SK-N-SH (cell line): Measurements from ENCODE around the gene GBX1. TPM values are rescaled to one million over a fixed set of nuclear protein-coding genes. Genes with fewer than 3 reads are reported as not detected.

Experiments
- CTCF ChIA-PET: fragments of 300-600, 350-600 bp; formaldehyde crosslinking; extraction: SDS; loops from one replicate; lab custom pipeline; 2021; lab: Yijun Ruan, JAX
- POLR2A ChIA-PET: fragments of 350-600 bp; sonication (Branson Sonifier 250); formaldehyde crosslinking; extraction: SDS; loops from one replicate; lab custom pipeline; 2020; ENCODE audit warnings: antibody characterized with exemption, inconsistent platforms; lab: Yijun Ruan, JAX
- DNase-seq: peaks from one replicate; pipeline ENCODE4 v3.0.0; 2012
- H2AFZ ChIP-seq: fragments of 200-600 bp; sonication (generic); 2 replicates; pipeline ENCODE4 v1.8.1; 2016; ENCODE audit warnings: antibody characterized with exemption, mild to moderate bottlenecking, low read depth
- H3F3A ChIP-seq: fragments of 200-600 bp; sonication (generic); replicated peaks from 2 replicates; pipeline ENCODE3; 2016; ENCODE audit warnings: antibody characterized with exemption, mild to moderate bottlenecking; ENCODE audit not compliant: insufficient read depth
- H3K27ac ChIP-seq, 2 experiments: fragments of 200-500 bp in 1 of 2; fragments of 200-600 bp in 1 of 2; sonication (Bioruptor generic) in 1 of 2; sonication (generic), shearing (Covaris generic) in 1 of 2; 2 replicates each; pipeline versions ENCODE4 v1.5.1 to v1.6.1; 2014 to 2016; ENCODE audit warnings: low read depth in 2 of 2, inconsistent platforms in 1 of 2, low read length in 1 of 2, mild to moderate bottlenecking in 1 of 2, mixed read lengths in 1 of 2
- H3K27me3 ChIP-seq: fragments of 200-600 bp; sonication (generic), shearing (Covaris generic); 2 replicates; pipeline ENCODE4 v1.6.1; 2016; ENCODE audit warnings: mixed run types; ENCODE audit not compliant: insufficient read depth
- H3K36me3 ChIP-seq, 2 experiments: fragments of 200-500 bp in 1 of 2; fragments of 200-600 bp in 1 of 2; sonication (Bioruptor generic) in 1 of 2; sonication (generic) in 1 of 2; replicated peaks in 1 of 2; 2 replicates each; pipeline versions ENCODE3 to v1.5.1; 2014 to 2016; ENCODE audit warnings: low read length in 1 of 2, mild to moderate bottlenecking in 1 of 2; ENCODE audit not compliant: insufficient read depth in 2 of 2, control insufficient read depth in 1 of 2
- H3K4me1 ChIP-seq, 2 experiments: fragments of 200-500 bp in 1 of 2; fragments of 200-600 bp in 1 of 2; sonication (Bioruptor generic) in 1 of 2; sonication (generic), shearing (Covaris generic) in 1 of 2; 2 replicates each; pipeline versions ENCODE4 v1.5.1 to v1.6.1; 2014 to 2016; ENCODE audit warnings: low read depth in 1 of 2, low read length in 1 of 2, mixed run types in 1 of 2; ENCODE audit not compliant: insufficient read depth in 2 of 2, control insufficient read depth in 1 of 2
- H3K4me2 ChIP-seq: fragments of 200-600 bp; sonication (generic), shearing (Covaris generic); 2 replicates; pipeline ENCODE4 v1.6.1; 2017; ENCODE audit warnings: mixed run types
- H3K4me3 ChIP-seq, 2 experiments: fragments of 200-500 bp in 1 of 2; fragments of 200-600 bp in 1 of 2; sonication (Bioruptor generic) in 1 of 2; sonication (generic), shearing (Covaris generic) in 1 of 2; 2 replicates each; pipeline versions ENCODE4 v1.5.1 to v1.8.1; 2014 to 2016; ENCODE audit warnings: low read depth in 2 of 2, inconsistent platforms in 1 of 2, low read length in 1 of 2, mild to moderate bottlenecking in 1 of 2, mixed read lengths in 1 of 2, moderate library complexity in 1 of 2
- H3K79me2 ChIP-seq: fragments of 200-600 bp; sonication (generic); 2 replicates; pipeline ENCODE4 v1.8.1; 2017; ENCODE audit warnings: mild to moderate bottlenecking; ENCODE audit not compliant: insufficient read depth
- H3K9ac ChIP-seq: fragments of 200-600 bp; sonication (generic); 2 replicates; pipeline ENCODE4 v1.6.1; 2017; ENCODE audit warnings: mixed run types
- H3K9me2 ChIP-seq: fragments of 200-600 bp; sonication (generic); 2 replicates; pipeline ENCODE4 v1.6.1; 2017; ENCODE audit warnings: mixed run types
- H3K9me3 ChIP-seq: fragments of 200-600 bp; sonication (generic); 2 replicates; pipeline ENCODE4 v1.6.1; 2017; ENCODE audit warnings: mixed run types, mild to moderate bottlenecking, moderate library complexity
- H4K20me1 ChIP-seq: fragments of 200-600 bp; sonication (generic); 2 replicates; pipeline ENCODE4 v1.6.1; 2017; ENCODE audit warnings: mild to moderate bottlenecking, mixed run types; ENCODE audit not compliant: insufficient read depth
- EP300 ChIP-seq, 2 experiments: IDR thresholded peaks; 2 replicates each; pipeline versions ENCODE4 v1.4.0 to v1.6.1; 2012; ENCODE audit warnings: borderline replicate concordance in 1 of 2, low read depth in 1 of 2, low read length in 1 of 2
- GATA2 ChIP-seq: sonication (generic); formaldehyde crosslinking; IDR thresholded peaks from 2 replicates; pipeline ENCODE4 v1.5.0; 2020; ENCODE audit warnings: mild to moderate bottlenecking, missing genetic modification reagents
- MXI1 ChIP-seq: IDR thresholded peaks from 2 replicates; pipeline ENCODE4 v1.6.1; 2012; ENCODE audit warnings: mild to moderate bottlenecking, low read depth, low read length, improper control_type of control experiment
- NFIC ChIP-seq: IDR thresholded peaks from 2 replicates; pipeline ENCODE4 v1.4.0; 2012; ENCODE audit warnings: borderline replicate concordance
- NRF1 ChIP-seq: IDR thresholded peaks from 2 replicates; pipeline ENCODE4 v1.6.1; 2012; ENCODE audit warnings: low read depth, mild to moderate bottlenecking, low read length
- RAD21 ChIP-seq: IDR thresholded peaks from 2 replicates; pipeline ENCODE4 v1.6.1; 2012; ENCODE audit warnings: mild to moderate bottlenecking, low read length
- RCOR1 ChIP-seq: fragments of 150-350 bp; IDR thresholded peaks from 2 replicates; pipeline ENCODE4 v1.6.1; 2017; ENCODE audit warnings: antibody characterized with exemption, low read length
- RXRA ChIP-seq: IDR thresholded peaks from 2 replicates; pipeline ENCODE4 v1.4.0; 2012; ENCODE audit warnings: low read depth, mild to moderate bottlenecking, borderline replicate concordance
- SIN3A ChIP-seq: IDR thresholded peaks from 2 replicates; pipeline ENCODE4 v1.6.1; 2012; ENCODE audit warnings: low read depth, mild to moderate bottlenecking, low read length, moderate library complexity, borderline replicate concordance
- TAF1 ChIP-seq: IDR thresholded peaks from 2 replicates; pipeline ENCODE4 v1.6.1; 2012; ENCODE audit warnings: low read depth, mild to moderate bottlenecking, low read length, moderate library complexity, borderline replicate concordance
- TCF12 ChIP-seq: IDR thresholded peaks from 2 replicates; pipeline ENCODE4 v1.4.0; 2012
- WGBS: methylation state at CpG from one replicate; pipeline ENCODE4 v1.1.6; 2017; ENCODE audit warnings: low lambda C conversion rate; 5-methylcytosine and 5-hydroxymethylcytosine counted together
- polyA plus RNA-seq, 3 experiments: library from polyadenylated mRNA; depleted of rRNA; stranded (reverse); fragments of >200 nt; gene quantifications; 2 replicates each; pipeline ENCODE4 v1.2.3, GENCODE V29; 2012
- TF ChIP-seq, protein P1 (sequence below): IDR thresholded peaks from 2 replicates; pipeline ENCODE4 v1.4.0; 2012; ENCODE audit warnings: low read depth, borderline replicate concordance
- TF ChIP-seq, protein P2 (sequence below): IDR thresholded peaks from 2 replicates; pipeline ENCODE4 v1.4.0; 2012; ENCODE audit warnings: low read depth
- TF ChIP-seq, protein P3 (sequence below): fragments of 200-600 bp; sonication (generic); IDR thresholded peaks from 2 replicates; pipeline ENCODE4 v1.6.1; 2017; ENCODE audit warnings: antibody characterized with exemption, mild to moderate bottlenecking, moderate library complexity
- TF ChIP-seq, protein P4 (sequence below): IDR thresholded peaks from 2 replicates; pipeline ENCODE4; 2012
- TF ChIP-seq, protein P5 (sequence below): fragments of 150-350 bp; IDR thresholded peaks from 2 replicates; pipeline ENCODE4 v1.6.1; 2017; ENCODE audit warnings: antibody characterized with exemption, low read length, low read depth, borderline replicate concordance

GBX1 gene
- polyA plus RNA-seq, 1 of the 3 experiments (the other 2 are of a cell fraction), result not detected

DNA sequence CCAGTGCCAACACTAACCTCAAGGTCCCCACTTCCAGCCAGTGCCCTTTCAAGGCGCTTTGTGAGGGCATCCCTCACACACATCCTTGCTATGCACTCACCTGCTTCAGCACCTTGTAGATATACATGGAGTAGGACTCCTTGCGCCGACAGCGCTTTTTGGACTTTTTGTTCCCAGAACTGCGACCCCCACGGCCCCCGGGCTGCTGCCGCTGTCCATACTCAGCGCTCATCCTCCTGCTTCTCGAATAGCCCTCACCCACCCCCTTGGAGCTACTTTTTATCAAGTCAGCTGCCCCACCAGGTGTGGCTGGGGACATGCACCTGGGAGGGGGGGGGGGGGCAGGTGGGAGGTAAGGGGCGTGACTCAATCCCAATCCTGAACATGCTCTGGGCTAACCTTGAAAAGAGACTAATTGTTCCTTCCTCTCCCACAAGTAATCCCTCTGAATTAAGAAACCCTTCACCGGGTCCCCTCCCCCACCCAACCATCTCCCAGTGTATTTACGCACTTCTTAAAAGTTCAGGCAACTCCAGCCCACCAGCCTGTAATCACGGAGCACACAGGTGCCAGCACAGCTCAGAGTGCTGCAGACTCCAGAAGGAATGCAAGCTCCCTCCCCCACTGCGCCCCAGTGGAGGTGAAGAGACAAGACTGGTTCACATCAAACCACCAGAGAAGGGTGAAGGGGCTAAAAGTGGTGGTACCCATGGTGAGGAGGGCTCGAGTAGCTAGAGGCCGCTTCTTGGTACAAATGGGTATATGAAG is 42.8 kb upstream of the GBX1 start, which contains the start of gene H2BK1:
Gene H2BK1 (minus strand): TSS at position 402 of the 768 bp plus-strand sequence. CDS start 170 bp downstream, at position 232.
- no peak within 1 kb of the TSS for H2AFZ ChIP-seq
- no peaks in the 10 kb centered on the region for H3K9me2 ChIP-seq
- no peak within 1 kb of the TSS for H3K27ac ChIP-seq
- H4K20me1 ChIP-seq, result 0 out of 2 replicates have a peak, but pooled peaks cover 9% of the 10 kb centered on the region
- peaks cover 16% of the 10 kb centered on the region; the same call in 1 of the 2 replicates for H3K27me3 ChIP-seq
- CTCF ChIA-PET, result interaction anchor here (1.6 kb wide), 1 partner anchor 34 kb away, joined by 8 read pairs; no protein-coding TSS in a partner anchor
- WGBS, result 83% methylated on average over 17 of the region's 17 CpGs
- H3K79me2 ChIP-seq, result no peaks in the 10 kb centered on the region
- DNase-seq, result no peak
- no peaks in the 10 kb centered on the region for H3K9me3 ChIP-seq
- H3K4me3 ChIP-seq, result no peak within 1 kb of the TSS
- no peak within 1 kb of the TSS for H3K9ac ChIP-seq
- H3F3A ChIP-seq, result no peaks in the 10 kb centered on the region
- POLR2A ChIA-PET, result interaction anchor here (1.5 kb wide), 1 partner anchor 17 kb away, joined by 5 read pairs; the partner anchor contains the start of gene ABCF2
- peaks cover 15 to 27% of the 10 kb centered on the region in 2 experiments for H3K36me3 ChIP-seq
- no peaks in the 10 kb centered on the region for H3K4me1 ChIP-seq
- TF ChIP-seq RAD21 (no peak), TCF12 (no peak), SIN3A (no peak), TAF1 (no peak), RCOR1 (no peak), RXRA (no peak)
- TF ChIP-seq, protein P1, sequence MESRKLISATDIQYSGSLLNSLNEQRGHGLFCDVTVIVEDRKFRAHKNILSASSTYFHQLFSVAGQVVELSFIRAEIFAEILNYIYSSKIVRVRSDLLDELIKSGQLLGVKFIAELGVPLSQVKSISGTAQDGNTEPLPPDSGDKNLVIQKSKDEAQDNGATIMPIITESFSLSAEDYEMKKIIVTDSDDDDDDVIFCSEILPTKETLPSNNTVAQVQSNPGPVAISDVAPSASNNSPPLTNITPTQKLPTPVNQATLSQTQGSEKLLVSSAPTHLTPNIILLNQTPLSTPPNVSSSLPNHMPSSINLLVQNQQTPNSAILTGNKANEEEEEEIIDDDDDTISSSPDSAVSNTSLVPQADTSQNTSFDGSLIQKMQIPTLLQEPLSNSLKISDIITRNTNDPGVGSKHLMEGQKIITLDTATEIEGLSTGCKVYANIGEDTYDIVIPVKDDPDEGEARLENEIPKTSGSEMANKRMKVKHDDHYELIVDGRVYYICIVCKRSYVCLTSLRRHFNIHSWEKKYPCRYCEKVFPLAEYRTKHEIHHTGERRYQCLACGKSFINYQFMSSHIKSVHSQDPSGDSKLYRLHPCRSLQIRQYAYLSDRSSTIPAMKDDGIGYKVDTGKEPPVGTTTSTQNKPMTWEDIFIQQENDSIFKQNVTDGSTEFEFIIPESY, result no peak
- TF ChIP-seq, protein P2, sequence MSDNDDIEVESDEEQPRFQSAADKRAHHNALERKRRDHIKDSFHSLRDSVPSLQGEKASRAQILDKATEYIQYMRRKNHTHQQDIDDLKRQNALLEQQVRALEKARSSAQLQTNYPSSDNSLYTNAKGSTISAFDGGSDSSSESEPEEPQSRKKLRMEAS, result no peak
- no peak within 1 kb of the TSS for H3K4me2 ChIP-seq

DNA sequence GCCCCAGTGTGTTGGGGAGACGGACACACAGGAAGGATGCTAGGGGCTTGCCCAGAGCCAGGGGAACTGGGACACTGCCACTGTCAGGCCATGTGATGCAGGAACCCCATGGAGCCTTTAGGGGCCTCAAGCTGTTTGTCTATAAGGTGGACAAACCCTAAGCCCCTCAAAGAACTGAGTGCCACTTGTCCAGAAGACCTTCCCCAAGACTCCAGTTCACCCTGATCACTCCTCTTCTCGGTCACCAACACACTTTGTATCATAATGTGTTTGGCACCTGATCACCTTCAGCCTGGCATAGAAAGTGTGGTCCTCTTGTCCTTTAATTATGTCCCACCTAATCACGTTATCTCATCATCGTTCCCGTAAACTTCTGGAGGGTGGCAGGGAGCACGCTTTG is 42.1 kb upstream of the GBX1 start:
- CTCF ChIA-PET, result interaction anchor here (0.6 to 1.6 kb wide), 2 partner anchors 35 to 95 kb away, joined by 3 to 8 read pairs; no protein-coding TSS in a partner anchor
- no peaks in the 10 kb centered on the region for H3K79me2 ChIP-seq
- 76% methylated on average over 5 of the region's 6 CpGs for WGBS
- DNase-seq, result no peak
- H3K27ac ChIP-seq, result no peak overlapping the region
- no peaks in the 10 kb centered on the region for H3K9me2 ChIP-seq
- H3K4me2 ChIP-seq, result no peak overlapping the region
- H4K20me1 ChIP-seq, result 0 out of 2 replicates have a peak, but pooled peaks cover 9% of the 10 kb centered on the region
- no peaks in the 10 kb centered on the region for H3K4me1 ChIP-seq
- H3F3A ChIP-seq, result no peaks in the 10 kb centered on the region
- no peak overlapping the region for H3K4me3 ChIP-seq
- H3K27me3 ChIP-seq, result peaks cover 21% of the 10 kb centered on the region
- no peak overlapping the region for H2AFZ ChIP-seq
- POLR2A ChIA-PET, result no interaction called here
- no peaks in the 10 kb centered on the region for H3K9me3 ChIP-seq
- H3K9ac ChIP-seq, result no peak overlapping the region
- H3K36me3 ChIP-seq, result peaks cover 12 to 20% of the 10 kb centered on the region in 2 experiments
- no peak for TF ChIP-seq EP300 (IDR thresholded peaks at IDR 0.05; ENCODE audit: borderline replicate concordance in 1 of 2, low read depth in 1 of 2, low read length in 1 of 2)
- no peak for TF ChIP-seq TCF12
- no peak for TF ChIP-seq SIN3A
- no peak for TF ChIP-seq MXI1
- no peak for TF ChIP-seq NRF1
- TF ChIP-seq, protein P3, sequence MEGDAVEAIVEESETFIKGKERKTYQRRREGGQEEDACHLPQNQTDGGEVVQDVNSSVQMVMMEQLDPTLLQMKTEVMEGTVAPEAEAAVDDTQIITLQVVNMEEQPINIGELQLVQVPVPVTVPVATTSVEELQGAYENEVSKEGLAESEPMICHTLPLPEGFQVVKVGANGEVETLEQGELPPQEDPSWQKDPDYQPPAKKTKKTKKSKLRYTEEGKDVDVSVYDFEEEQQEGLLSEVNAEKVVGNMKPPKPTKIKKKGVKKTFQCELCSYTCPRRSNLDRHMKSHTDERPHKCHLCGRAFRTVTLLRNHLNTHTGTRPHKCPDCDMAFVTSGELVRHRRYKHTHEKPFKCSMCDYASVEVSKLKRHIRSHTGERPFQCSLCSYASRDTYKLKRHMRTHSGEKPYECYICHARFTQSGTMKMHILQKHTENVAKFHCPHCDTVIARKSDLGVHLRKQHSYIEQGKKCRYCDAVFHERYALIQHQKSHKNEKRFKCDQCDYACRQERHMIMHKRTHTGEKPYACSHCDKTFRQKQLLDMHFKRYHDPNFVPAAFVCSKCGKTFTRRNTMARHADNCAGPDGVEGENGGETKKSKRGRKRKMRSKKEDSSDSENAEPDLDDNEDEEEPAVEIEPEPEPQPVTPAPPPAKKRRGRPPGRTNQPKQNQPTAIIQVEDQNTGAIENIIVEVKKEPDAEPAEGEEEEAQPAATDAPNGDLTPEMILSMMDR, result no peak
- TF ChIP-seq NFIC, result no peak
- TF ChIP-seq, protein P4, sequence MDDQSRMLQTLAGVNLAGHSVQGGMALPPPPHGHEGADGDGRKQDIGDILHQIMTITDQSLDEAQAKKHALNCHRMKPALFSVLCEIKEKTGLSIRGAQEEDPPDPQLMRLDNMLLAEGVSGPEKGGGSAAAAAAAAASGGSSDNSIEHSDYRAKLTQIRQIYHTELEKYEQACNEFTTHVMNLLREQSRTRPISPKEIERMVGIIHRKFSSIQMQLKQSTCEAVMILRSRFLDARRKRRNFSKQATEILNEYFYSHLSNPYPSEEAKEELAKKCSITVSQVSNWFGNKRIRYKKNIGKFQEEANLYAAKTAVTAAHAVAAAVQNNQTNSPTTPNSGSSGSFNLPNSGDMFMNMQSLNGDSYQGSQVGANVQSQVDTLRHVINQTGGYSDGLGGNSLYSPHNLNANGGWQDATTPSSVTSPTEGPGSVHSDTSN, result no peak
- TF ChIP-seq, protein P5, sequence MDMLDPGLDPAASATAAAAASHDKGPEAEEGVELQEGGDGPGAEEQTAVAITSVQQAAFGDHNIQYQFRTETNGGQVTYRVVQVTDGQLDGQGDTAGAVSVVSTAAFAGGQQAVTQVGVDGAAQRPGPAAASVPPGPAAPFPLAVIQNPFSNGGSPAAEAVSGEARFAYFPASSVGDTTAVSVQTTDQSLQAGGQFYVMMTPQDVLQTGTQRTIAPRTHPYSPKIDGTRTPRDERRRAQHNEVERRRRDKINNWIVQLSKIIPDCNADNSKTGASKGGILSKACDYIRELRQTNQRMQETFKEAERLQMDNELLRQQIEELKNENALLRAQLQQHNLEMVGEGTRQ, result no peak
- no peak for TF ChIP-seq GATA2 (CRISPR knock-in tag)
